Naive thymus-derived CD8-positive, alpha-beta T cell (primary cell): ENCODE data around the gene STARD3. TPM values are rescaled to one million over a fixed set of nuclear protein-coding genes. Genes with fewer than 3 reads are reported as not detected.

Experiments
- ATAC-seq, 2 donors: fragments of 150-1000 bp; cut with Tn5 transposase in 1 of 2; sonication (Bioruptor Pico), chemical (Tn5 transposase) in 1 of 2; 1 replicate in 1 of 2; 2 replicates in 1 of 2; pipeline ENCODE4 v1.10.0; 2021; ENCODE audit warnings: mild to moderate bottlenecking in 2 of 2, moderate library complexity in 2 of 2
- POLR2A ChIA-PET: fragments of 350-600 bp; sonication (Branson Sonifier 250); formaldehyde crosslinking; loops from one replicate; lab custom pipeline; 2021; ENCODE audit warnings: antibody characterized with exemption; lab: Charles Lee
- DNase-seq, 10 donors: peaks; one replicate each; pipeline versions ENCODE4 v3.0.0 to v3.0.0-alpha.2; 2020 to 2022
- H3K27ac Mint-ChIP-seq, 10 donors: one replicate each; pipeline ENCODE4 v1.8.0; 2020 to 2022; ENCODE audit warnings: mild to moderate bottlenecking in 10 of 10, mixed read lengths in 10 of 10, moderate library complexity in 4 of 10, inconsistent platforms in 1 of 10
- H3K27me3 Mint-ChIP-seq, 5 donors: one replicate each; pipeline ENCODE4 v1.8.0; 2021 to 2022; ENCODE audit warnings: mixed read lengths in 5 of 5
- H3K36me3 Mint-ChIP-seq, 3 donors: one replicate each; pipeline ENCODE4 v1.8.0; 2020 to 2022; ENCODE audit warnings: mixed read lengths in 3 of 3, mild to moderate bottlenecking in 2 of 3, inconsistent platforms in 1 of 3
- H3K4me1 Mint-ChIP-seq, 4 donors: one replicate each; pipeline ENCODE4 v1.8.0; 2021 to 2022; ENCODE audit warnings: mixed read lengths in 4 of 4
- H3K4me3 Mint-ChIP-seq, 10 donors: one replicate each; pipeline ENCODE4 v1.8.0; 2020 to 2022; ENCODE audit warnings: mild to moderate bottlenecking in 10 of 10, mixed read lengths in 10 of 10, moderate library complexity in 6 of 10, inconsistent platforms in 1 of 10
- H3K9me3 Mint-ChIP-seq, 9 donors: one replicate each; pipeline ENCODE4 v1.8.0; 2020 to 2022; ENCODE audit warnings: mixed read lengths in 9 of 9, mild to moderate bottlenecking in 3 of 9, inconsistent platforms in 1 of 9, moderate library complexity in 1 of 9
- polyA plus RNA-seq, 3 donors: library from polyadenylated mRNA; unstranded; fragments of 300-500 nt; fragmentation: Illumina TruSeq; gene quantifications; one replicate each; pipeline ENCODE4 v1.2.3, GENCODE V29; 2021
- total RNA-seq, 8 experiments: library from RNA in 2 of 8; stranded (reverse) in 2 of 8; gene quantifications; one replicate each; pipeline ENCODE4 v1.2.3 and lab custom pipeline; 2021 to 2026

STARD3 gene
- total and polyA plus RNA-seq, 5 experiments from 2014 or later = 37.4 to 167 (median 51.6) TPM

DNA sequence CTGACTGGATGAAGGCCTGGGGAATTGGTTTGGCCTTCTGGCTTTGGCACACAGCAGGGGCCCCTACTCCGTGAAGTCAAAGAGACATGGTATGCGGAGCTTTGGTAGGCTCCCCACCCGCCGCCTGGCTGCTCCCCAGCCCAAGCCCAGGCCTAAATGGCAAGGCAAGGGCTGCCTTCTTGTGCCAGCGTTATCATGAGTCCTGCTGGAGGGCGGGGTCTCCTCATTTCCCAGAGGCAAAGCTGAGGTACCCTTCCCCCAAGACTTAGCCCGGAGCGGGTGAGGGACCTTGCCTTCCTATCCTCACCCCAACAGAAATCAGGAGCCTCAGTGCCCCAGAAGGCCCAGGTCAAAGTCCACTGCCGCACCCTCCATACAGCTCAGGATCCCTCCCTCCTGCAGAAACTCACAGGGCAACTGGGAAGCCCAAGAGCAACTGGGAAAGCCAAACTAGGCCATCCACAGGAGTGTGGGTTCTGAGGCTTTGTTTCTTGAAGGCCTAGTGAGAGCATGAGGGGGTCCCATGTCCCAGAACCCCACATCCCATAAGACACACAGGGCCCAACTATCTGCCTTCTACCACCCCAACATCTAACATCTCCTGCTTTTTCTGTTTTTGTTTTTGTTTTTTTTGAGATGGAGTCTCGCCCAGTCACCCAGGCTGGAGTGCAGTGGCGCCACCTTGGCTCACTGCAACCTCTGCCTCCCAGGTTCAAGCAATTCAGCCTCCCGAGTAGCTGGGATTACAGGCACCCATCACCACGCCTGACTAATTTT is 41.6 kb downstream of the STARD3 start:
- peaks cover 35 to 70% (median 65%) of the 10 kb centered on the region in 4 donors for H3K4me1 Mint-ChIP-seq
- peaks cover 0 to 10% (median 8%) of the 10 kb centered on the region in 3 donors for H3K36me3 Mint-ChIP-seq
- peak overlapping the region; percentile 93 to 99 (median 96) for H3K27ac Mint-ChIP-seq
- peak overlapping the region in 8 of 10 donors; percentile 9 to 80 (median 66) for H3K4me3 Mint-ChIP-seq
- H3K9me3 Mint-ChIP-seq = no peaks in the 10 kb centered on the region
- POLR2A ChIA-PET = interaction anchor here (0.7 to 3.4 kb wide), 11 partner anchors 10 to 57 kb away, joined by 3 to 22 read pairs (median 4); partner anchors contain the start of genes MIEN1, PGAP3, PNMT and PPP1R1B
- ATAC-seq = no peak
- DNase-seq = peak in 1 of 10 donors; percentile 28
- H3K27me3 Mint-ChIP-seq = no peaks in the 10 kb centered on the region

DNA sequence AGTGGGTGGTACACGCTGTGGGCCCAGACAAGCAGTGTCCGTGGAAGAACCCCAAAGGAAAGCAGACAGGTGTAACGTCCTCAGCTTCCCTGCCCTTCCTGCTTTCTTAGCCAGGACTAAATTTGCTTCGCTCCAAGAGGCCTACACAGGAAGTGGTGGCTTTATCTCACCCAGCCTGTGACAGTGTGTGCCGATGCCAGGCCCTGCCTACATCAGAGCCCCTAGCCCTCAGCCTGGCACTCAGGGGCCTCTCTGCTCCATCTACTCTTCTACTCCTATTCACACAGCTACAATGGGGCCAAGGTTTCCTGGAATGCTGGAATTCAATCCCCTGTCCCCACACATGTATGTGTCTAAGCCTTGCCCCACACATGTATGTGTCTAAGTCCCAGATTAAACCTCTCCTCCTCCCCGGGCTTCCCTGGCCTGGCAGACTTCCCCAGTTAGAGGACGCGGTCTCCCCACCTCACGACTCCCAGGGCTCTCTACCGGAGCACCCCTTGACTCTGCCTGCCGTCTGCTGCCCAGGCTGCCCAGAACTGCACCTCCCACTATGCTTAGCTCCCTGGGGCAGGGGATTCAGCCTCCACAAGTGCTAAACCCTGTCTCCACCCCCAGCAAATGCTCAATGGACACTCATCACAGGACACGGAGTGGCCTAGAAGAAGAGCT is 42.7 kb downstream of the STARD3 start:
- Mint-ChIP-seq H3K36me3 (peaks cover 0 to 17% (median 13%) of the 10 kb centered on the region in 3 donors), H3K9me3 (no peaks in the 10 kb centered on the region), H3K27me3 (no peaks in the 10 kb centered on the region), H3K27ac (peak overlapping the region; percentile 93 to 99 (median 96)), H3K4me3 (peak overlapping the region; percentile 22 to 88 (median 69)), H3K4me1 (peaks cover 38 to 70% (median 63%) of the 10 kb centered on the region in 4 donors)
- DNase-seq (peak in 9 of 10 donors; percentile 16 to 70 (median 49)), ATAC-seq (peak; percentile 82 to 85)
- POLR2A ChIA-PET = interaction anchor here (0.7 to 2.5 kb wide), 14 partner anchors 9 to 90 kb away, joined by 3 to 22 read pairs (median 4); partner anchors contain the start of genes MIEN1, PGAP3, PNMT and PPP1R1B

DNA sequence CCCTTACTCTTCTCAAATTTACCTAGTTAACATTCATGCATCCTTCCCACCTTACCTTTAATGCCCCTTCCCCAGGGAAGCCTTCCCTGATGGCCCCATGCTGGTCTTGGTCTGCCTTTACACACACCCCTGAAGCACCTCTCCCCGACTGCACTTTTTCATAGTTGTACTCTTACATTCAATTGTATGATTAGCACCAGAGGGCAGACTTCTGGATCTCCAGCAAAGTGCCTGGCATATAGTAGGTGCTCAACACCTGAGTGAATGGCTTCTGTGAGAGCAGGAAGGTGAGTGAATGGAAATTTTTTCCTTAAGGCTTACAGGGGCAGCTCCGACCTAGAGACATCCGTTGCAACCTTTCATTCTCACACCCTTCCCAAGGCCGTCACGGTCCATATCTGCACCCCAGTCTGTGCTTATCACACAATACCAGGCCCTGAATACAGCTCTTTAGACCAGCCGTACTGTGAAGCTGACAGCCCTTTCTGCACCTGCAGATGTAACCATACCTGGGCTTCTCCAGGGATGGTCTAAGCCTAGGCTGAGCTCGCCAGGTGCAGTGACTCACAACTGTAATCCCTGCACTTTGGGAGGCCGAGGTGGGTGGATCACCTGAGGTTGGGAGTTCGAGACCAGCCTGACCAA is 46.5 kb downstream of the STARD3 start:
- ATAC-seq = no peak
- H3K4me3 Mint-ChIP-seq = no peak overlapping the region
- DNase-seq = peak in 1 of 10 donors; percentile 35
- peaks cover 0 to 3% (median 0%) of the 10 kb centered on the region in 9 donors for H3K9me3 Mint-ChIP-seq
- H3K4me1 Mint-ChIP-seq = peaks cover 41 to 59% (median 50%) of the 10 kb centered on the region in 4 donors
- POLR2A ChIA-PET = interaction anchor here (0.7 to 1.4 kb wide), 2 partner anchors 71 to 351 kb away, joined by 3 to 4 read pairs; no protein-coding TSS in a partner anchor
- peak overlapping the region in 4 of 10 donors; percentile 8 to 69 (median 41) for H3K27ac Mint-ChIP-seq
- H3K36me3 Mint-ChIP-seq = peaks cover 0 to 27% (median 18%) of the 10 kb centered on the region in 3 donors
- H3K27me3 Mint-ChIP-seq = no peaks in the 10 kb centered on the region

DNA sequence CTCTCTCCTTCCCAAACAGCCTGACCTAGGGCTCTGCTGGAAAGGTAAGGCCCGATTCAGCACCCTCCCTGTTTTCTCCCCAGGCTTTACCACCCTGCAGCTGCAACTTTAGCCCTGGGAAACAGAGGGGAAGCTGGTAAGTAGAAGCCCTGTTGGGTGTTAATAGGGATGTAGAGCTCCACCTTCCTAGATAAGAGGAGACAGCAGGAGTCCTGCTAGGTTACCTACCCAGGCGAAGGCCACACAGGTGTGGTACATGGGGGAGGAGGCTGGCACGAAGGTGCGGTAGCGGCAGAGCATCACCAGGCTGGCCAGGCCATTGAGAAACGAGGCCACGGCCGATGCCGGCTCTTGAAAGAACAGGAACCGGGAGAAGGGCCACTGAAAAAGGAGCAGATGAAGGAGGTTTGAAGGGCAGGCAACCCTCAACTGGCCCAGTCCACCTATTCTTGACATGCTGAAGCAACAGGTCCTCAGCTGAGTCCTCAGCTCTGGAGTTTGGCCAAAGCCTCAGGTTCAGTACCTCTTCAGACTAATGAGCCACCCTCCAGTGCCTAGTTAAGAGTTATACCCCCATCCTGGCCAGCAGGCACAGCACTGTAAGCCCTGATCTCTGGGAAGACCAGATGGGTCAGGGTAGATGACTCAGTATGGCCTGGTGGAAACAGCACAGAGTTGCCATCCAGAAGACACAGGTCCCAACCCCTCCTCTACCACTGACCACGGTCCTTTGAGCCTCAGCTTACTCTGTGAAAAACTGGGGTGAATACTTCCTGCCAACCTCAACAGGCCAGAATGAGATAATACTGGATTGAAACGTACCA is 47.6 kb downstream of the STARD3 start:
- POLR2A ChIA-PET = no interaction called here
- ATAC-seq (no peak), DNase-seq (peak in 1 of 10 donors; percentile 40)
- H3K4me1 Mint-ChIP-seq = peaks cover 37 to 56% (median 45%) of the 10 kb centered on the region in 4 donors
- peak overlapping the region in 1 of 10 donors; percentile 66 for H3K27ac Mint-ChIP-seq
- H3K27me3 Mint-ChIP-seq = no peaks in the 10 kb centered on the region
- peaks cover 0 to 10% (median 0%) of the 10 kb centered on the region in 9 donors for H3K9me3 Mint-ChIP-seq
- peaks cover 0 to 27% (median 18%) of the 10 kb centered on the region in 3 donors for H3K36me3 Mint-ChIP-seq
- H3K4me3 Mint-ChIP-seq = no peak overlapping the region

DNA sequence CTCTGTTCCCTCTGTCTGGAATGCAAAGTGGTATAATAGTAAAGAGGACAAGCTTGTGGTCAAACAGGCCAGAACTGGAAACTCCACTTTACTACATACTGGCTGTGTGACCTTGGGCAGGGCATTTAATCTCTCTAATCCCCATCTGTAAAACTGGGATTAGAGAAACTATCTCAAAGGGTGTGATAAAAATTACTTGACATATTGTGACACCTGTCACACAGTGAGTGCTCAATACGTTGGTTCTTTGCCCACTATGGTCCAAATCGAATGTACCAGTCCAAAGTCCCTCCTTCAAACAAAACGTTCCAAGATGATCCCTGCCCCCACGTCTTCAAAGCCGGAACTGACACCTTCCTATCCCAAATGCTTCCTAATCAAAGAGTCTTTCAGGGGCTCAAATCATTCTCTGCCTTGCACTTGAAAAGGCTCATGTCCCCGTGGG is 50.2 kb downstream of the STARD3 start:
- Mint-ChIP-seq H3K4me3 (peak overlapping the region; percentile 97 to 99 (median 98)), H3K4me1 (peaks cover 23 to 39% (median 30%) of the 10 kb centered on the region in 4 donors), H3K36me3 (peaks cover 0 to 27% (median 16%) of the 10 kb centered on the region in 3 donors), H3K27ac (peak overlapping the region in 9 of 10 donors; percentile 97 to 99 (median 98)), H3K27me3 (no peaks in the 10 kb centered on the region), H3K9me3 (peaks cover 0 to 10% (median 0%) of the 10 kb centered on the region in 9 donors)
- ATAC-seq (no peak), DNase-seq (no peak)
- POLR2A ChIA-PET = interaction anchor here (1.4 to 2.6 kb wide), 7 partner anchors 10 to 239 kb away, joined by 4 to 22 read pairs (median 9); partner anchors contain the start of genes ERBB2, LRRC3C, MIEN1 and ORMDL3

DNA sequence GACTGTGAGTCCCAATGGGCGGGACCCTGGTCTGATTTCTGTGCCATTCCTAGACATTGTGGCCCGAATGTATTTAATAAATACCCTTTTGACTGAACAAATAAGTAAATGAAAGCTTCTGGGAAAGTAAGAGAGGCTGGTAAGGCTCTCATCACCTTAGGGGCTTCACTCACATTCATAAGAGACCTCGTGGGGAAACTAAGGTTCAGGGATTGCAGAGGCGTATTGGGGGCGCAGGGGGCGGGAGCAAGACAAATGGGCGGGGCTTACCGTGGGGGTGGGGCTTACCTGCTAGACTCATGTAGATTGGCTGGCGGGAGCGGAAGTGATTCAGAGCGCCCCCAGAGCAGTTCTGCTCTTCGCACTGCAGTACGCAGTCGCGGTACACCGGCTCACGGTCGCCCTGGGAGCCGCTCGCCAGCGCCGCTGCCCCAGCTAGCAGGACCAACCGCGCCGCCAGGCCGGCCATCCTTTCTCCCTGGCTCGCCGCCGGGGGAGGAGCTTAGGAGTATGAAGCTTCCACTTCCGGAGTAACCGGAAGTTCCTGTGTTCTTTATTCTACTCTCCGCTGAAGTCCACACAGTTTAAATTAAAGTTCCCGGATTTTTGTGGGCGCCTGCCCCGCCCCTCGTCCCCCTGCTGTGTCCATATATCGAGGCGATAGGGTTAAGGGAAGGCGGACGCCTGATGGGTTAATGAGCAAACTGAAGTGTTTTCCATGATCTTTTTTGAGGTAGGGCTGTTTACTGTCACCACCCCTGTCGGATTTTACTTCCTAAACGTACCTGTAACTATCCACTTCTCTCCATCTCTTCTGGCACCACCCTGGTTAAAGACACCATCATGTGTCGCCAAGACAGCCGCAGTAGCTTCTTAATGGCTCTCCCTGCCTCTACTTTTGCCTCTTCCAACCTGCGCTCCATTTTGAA is 50.9 kb downstream of the STARD3 start, which contains the start of gene PGAP3:
Gene PGAP3 (minus strand): TSS at position 512 of the 929 bp plus-strand sequence. CDS start 43 bp downstream, at position 469.
- peaks cover 0 to 24% (median 16%) of the 10 kb centered on the region in 3 donors for H3K36me3 Mint-ChIP-seq
- ATAC-seq = peak; percentile 89 to 93
- peaks cover 23 to 35% (median 30%) of the 10 kb centered on the region in 4 donors for H3K4me1 Mint-ChIP-seq
- peak within 1 kb of the TSS; percentile 97 to 99 (median 98) for H3K27ac Mint-ChIP-seq
- DNase-seq = peak; percentile 73 to 92 (median 80)
- peak within 1 kb of the TSS; percentile 97 to 99 (median 98) for H3K4me3 Mint-ChIP-seq
- H3K27me3 Mint-ChIP-seq = no peaks in the 10 kb centered on the region
- POLR2A ChIA-PET = interaction anchor here (0.6 to 3.2 kb wide), 22 partner anchors 8 to 450 kb away, joined by 3 to 22 read pairs (median 5); partner anchors contain the start of genes ERBB2, LRRC3C, MIEN1 and ORMDL3
- peaks cover 0 to 10% (median 0%) of the 10 kb centered on the region in 9 donors for H3K9me3 Mint-ChIP-seq

DNA sequence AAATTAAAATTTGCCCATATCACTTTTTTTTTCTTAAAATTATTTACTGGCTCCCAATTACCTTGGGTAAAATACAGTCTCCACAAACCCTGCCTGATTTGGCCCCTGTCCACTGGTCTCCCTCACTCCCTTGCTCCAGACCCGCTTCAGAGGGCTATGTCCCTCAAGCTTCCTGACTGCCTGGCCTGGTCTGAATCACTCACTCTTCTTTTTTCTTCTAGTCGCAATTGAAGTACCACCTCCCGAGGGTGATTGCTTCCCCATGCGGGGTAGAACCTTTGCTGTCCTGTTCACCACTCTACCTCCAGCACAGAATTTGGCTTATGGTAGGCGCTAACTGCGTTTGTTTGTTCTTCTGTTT is 51.5 kb downstream of the STARD3 start:
- Mint-ChIP-seq H3K4me3 (peak overlapping the region; percentile 97 to 99 (median 98)), H3K27ac (peak overlapping the region; percentile 97 to 99 (median 98)), H3K36me3 (peaks cover 0 to 18% (median 10%) of the 10 kb centered on the region in 3 donors), H3K4me1 (peaks cover 23 to 33% (median 27%) of the 10 kb centered on the region in 4 donors), H3K9me3 (peaks cover 0 to 10% (median 0%) of the 10 kb centered on the region in 9 donors), H3K27me3 (peaks cover 0 to 1% (median 0%) of the 10 kb centered on the region in 5 donors)
- POLR2A ChIA-PET = interaction anchor here (0.9 to 3.2 kb wide), 19 partner anchors 8 to 238 kb away, joined by 3 to 22 read pairs (median 5); partner anchors contain the start of genes ERBB2, LRRC3C, MIEN1 and ORMDL3
- ATAC-seq (no peak), DNase-seq (peak in 1 of 10 donors; percentile 54)

DNA sequence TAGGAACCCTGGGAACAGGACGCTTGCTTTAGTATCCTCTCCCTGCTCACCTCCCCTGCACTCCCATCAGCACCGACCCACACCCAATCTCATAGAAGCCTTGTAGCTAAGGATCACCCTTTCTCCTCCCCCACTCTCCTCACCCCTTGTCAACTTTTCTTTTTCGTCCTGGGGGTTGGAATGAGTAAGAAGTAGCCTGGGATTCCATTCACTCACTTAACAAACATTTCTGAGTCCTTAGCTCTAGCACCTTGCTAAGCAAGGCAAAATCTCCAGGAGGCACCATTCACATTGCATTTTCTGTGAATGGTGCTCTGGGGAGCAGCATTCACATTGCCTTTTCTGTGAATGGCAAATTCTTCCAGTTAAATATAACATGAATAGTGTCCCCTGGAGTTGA is 52.0 kb downstream of the STARD3 start:
- H3K27me3 Mint-ChIP-seq = peaks cover 0 to 1% (median 0%) of the 10 kb centered on the region in 5 donors
- peak overlapping the region; percentile 75 to 99 (median 98) for H3K4me3 Mint-ChIP-seq
- peaks cover 0 to 17% (median 9%) of the 10 kb centered on the region in 3 donors for H3K36me3 Mint-ChIP-seq
- ATAC-seq (no peak), DNase-seq (no peak)
- H3K9me3 Mint-ChIP-seq = peaks cover 0 to 10% (median 0%) of the 10 kb centered on the region in 9 donors
- POLR2A ChIA-PET = interaction anchor here (1.4 to 3.2 kb wide), 5 partner anchors 9 to 41 kb away, joined by 5 to 22 read pairs (median 13); partner anchors contain the start of gene MIEN1
- H3K4me1 Mint-ChIP-seq = peaks cover 23 to 33% (median 26%) of the 10 kb centered on the region in 4 donors
- H3K27ac Mint-ChIP-seq = peak overlapping the region; percentile 37 to 99 (median 98)

DNA sequence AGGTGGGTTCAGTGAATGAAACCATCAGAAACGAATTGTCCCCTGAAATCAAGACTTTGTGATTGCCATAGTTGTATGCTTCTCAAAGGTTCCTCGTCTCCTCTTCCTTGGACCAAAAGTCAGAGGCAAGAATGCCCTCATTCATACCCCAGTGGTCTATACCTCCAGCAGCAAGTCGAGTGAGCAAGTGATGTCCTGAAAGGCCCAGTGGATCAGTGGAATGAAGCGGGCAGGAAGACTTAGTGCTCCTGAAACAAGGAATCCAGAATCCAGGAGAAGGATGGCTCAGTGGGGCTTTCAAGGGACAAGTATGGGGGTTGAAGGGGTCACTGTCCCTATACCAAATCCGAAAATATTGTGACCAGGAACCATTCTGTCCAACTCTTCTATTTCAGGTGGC is 57.6 kb downstream of the STARD3 start:
- Mint-ChIP-seq H3K27ac (no peak overlapping the region), H3K36me3 (peaks cover 0 to 9% (median 8%) of the 10 kb centered on the region in 3 donors), H3K4me3 (no peak overlapping the region), H3K4me1 (peaks cover 1 to 3% (median 2%) of the 10 kb centered on the region in 4 donors), H3K27me3 (peaks cover 7 to 12% (median 11%) of the 10 kb centered on the region in 5 donors), H3K9me3 (no peaks in the 10 kb centered on the region)
- ATAC-seq (no peak), DNase-seq (peak in 1 of 10 donors; percentile 16)
- POLR2A ChIA-PET = no interaction called here

DNA sequence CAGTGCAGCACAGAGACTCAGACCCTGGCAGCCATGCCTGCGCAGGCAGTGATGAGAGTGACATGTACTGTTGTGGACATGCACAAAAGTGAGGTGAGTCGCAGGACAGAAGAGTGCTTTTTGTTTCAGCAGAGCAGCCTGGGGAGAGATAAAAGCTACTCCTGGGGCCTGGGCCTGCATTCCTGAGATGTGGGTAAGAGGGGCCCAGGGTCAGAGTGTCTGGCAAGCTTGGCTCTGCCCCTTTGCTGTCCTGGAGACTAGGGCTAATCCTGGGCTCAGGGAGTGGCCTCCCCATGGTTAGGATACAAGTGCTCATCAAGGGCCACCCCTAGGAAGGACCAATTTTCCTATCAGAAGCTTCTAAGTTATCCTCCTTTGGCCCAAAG is 58.1 kb downstream of the STARD3 start:
- no peak overlapping the region for H3K27ac Mint-ChIP-seq
- H3K36me3 Mint-ChIP-seq = peaks cover 0 to 11% (median 8%) of the 10 kb centered on the region in 3 donors
- DNase-seq (no peak), ATAC-seq (no peak)
- POLR2A ChIA-PET = interaction anchor here (1.0 kb wide), 1 partner anchor 14 kb away, joined by 3 read pairs; no protein-coding TSS in a partner anchor
- H3K4me1 Mint-ChIP-seq = peaks cover 4 to 8% (median 5%) of the 10 kb centered on the region in 4 donors
- no peaks in the 10 kb centered on the region for H3K9me3 Mint-ChIP-seq
- H3K27me3 Mint-ChIP-seq = peaks cover 10 to 16% (median 13%) of the 10 kb centered on the region in 5 donors
- H3K4me3 Mint-ChIP-seq = no peak overlapping the region
